Astrocyte of the spinal cord (primary cell): ENCODE data around the gene ESD.

Source experiments
- DNase-seq: peaks from one replicate; pipeline ENCODE4 v3.0.0; 2011; ENCODE audit warnings: low read depth, low spot score
- H3K4me3 ChIP-seq: 2 replicates; pipeline ENCODE4 v1.5.1; 2011; ENCODE audit warnings: low read depth, mild to moderate bottlenecking, low read length, moderate library complexity
- in situ Hi-C: cut with HindIII; loops from 2 replicates; pipeline ENCODE4 v1.10.0; 2017; ENCODE audit warnings: low sequenced_read_pairs
- TF ChIP-seq, protein P1 (sequence below): IDR thresholded peaks from 2 replicates; pipeline ENCODE4 v1.5.1; 2012; ENCODE audit warnings: low read depth, mild to moderate bottlenecking, low read length, inconsistent platforms

Gene ESD

DNA sequence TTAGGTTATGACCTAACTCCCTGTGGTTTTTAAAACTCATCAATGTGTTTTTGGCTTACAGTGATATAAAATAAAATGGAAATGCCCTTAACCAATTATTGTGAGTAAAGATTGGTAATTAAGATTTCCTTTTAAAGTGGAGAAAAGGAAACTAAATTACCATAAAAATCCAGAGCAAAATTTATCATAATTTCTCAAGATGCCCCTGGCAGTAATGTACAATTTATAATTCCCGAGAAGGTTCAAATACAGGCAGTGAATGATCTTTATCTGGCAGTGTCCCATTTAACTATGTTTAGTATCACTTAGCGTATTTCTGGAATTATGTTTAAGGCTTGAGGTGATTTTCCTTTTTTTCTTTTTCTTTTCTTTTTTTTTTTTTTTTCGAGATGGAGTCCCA is 61.5 kb downstream of the ESD start:
- DNase-seq, result no peak
- H3K4me3 ChIP-seq, result no peak overlapping the region
- TF ChIP-seq, protein P1, sequence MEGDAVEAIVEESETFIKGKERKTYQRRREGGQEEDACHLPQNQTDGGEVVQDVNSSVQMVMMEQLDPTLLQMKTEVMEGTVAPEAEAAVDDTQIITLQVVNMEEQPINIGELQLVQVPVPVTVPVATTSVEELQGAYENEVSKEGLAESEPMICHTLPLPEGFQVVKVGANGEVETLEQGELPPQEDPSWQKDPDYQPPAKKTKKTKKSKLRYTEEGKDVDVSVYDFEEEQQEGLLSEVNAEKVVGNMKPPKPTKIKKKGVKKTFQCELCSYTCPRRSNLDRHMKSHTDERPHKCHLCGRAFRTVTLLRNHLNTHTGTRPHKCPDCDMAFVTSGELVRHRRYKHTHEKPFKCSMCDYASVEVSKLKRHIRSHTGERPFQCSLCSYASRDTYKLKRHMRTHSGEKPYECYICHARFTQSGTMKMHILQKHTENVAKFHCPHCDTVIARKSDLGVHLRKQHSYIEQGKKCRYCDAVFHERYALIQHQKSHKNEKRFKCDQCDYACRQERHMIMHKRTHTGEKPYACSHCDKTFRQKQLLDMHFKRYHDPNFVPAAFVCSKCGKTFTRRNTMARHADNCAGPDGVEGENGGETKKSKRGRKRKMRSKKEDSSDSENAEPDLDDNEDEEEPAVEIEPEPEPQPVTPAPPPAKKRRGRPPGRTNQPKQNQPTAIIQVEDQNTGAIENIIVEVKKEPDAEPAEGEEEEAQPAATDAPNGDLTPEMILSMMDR, result no peak
- in situ Hi-C loops, result no loop called here

- TF ChIP-seq, protein P1, result no peak
- DNase-seq, result no peak
- no peak overlapping the region for H3K4me3 ChIP-seq
- in situ Hi-C loops, result no loop called here
These were observed 65.4 kb downstream of the ESD start for GRCh38 chr13:46731535-46731934.

GRCh38 chr13:46728777-46729176 is 68.2 kb downstream of the ESD start:
- no peak for DNase-seq
- TF ChIP-seq, protein P1, result peak; percentile 23
- no peak overlapping the region for H3K4me3 ChIP-seq
- in situ Hi-C loops, result no loop called here

GRCh38 chr13:46726347-46726746 is 70.6 kb downstream of the ESD start:
- in situ Hi-C loops, result no loop called here
- H3K4me3 ChIP-seq, result no peak overlapping the region
- TF ChIP-seq, protein P1, result no peak
- no peak for DNase-seq
